Activated CD8-positive, alpha-beta memory T cell treated with anti-CD3 and anti-CD28 coated beads for 24 hours (primary cell): Measurements from ENCODE around the gene PSMD2.
A peak's percentile ranks its signal among the peaks of the same experiment; 100 is the strongest.

Source experiments
- DNase-seq: peaks from one replicate; pipeline ENCODE4 v3.0.0-alpha.2; 2020

The PSMD2 gene

DNA sequence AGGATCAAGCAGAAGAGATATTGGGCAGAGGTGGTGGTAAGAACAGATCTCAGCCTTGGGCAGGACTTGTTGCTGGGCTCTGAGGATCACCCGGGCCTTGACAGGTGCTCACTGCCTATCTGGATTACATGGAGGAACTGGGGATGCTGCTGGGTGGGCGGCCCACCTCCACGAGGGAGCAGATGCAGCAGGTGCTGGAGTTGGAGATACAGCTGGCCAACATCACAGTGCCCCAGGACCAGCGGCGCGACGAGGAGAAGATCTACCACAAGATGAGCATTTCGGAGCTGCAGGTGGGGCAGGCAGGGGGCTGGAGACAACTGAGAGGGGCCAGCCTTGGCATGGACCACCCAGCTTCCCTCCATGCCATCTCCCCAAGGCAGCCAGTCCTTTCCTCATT, 15.4 kb upstream of the PSMD2 start:
- DNase-seq = no peak

DNA sequence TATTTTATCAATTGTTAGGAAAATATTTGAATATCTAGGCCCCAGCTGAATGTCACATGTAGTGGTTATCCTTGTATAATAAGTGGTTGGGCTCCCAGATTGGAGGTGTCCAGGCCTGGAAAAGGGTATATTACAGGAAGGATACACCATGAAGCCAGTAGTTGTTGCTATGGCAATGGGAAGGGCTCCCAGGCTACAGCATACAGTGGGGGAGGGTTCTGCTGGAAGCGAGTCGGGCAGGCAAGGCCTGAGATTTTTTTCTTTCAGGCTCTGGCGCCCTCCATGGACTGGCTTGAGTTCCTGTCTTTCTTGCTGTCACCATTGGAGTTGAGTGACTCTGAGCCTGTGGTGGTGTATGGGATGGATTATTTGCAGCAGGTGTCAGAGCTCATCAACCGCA, 14.3 kb upstream of the PSMD2 start:
- DNase-seq = no peak

DNA sequence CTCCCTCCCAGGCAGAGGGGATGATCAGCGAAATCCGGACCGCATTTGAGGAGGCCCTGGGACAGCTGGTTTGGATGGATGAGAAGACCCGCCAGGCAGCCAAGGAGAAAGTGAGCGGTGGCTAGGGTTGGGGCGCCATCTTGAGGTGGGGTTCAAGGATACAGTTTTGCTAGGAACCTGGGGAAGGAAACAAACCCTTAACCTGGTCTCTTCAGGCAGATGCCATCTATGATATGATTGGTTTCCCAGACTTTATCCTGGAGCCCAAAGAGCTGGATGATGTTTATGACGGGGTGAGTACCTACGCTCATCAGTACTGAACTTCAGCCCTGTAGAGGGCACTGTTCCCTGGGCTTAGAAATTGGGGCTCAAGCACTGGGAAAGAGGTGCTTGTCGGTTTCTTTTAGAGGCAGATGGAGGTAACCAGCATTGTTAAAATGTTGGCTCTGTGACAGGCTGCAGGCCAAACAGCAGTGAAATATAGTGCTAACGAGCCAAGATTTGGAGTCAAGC, 9.6 kb upstream of the PSMD2 start:
- peak; percentile 86 for DNase-seq

DNA sequence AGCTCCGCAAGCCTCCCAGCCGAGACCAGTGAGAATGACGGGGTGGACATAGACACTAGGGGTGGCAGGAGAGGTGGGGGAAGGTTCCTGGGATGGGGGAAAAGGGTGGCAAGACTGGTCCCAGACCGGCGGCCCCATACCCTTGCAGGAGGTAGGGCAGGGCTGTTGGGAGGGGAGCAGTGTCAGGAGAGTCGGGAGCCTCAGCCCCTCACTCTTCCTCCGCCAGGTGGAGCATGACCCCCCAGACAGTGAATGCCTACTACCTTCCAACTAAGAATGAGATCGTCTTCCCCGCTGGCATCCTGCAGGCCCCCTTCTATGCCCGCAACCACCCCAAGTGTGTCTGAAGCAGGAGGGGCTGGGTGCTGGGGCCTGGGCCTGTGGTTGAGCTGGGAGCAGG, 8.7 kb upstream of the PSMD2 start:
- no peak for DNase-seq

DNA sequence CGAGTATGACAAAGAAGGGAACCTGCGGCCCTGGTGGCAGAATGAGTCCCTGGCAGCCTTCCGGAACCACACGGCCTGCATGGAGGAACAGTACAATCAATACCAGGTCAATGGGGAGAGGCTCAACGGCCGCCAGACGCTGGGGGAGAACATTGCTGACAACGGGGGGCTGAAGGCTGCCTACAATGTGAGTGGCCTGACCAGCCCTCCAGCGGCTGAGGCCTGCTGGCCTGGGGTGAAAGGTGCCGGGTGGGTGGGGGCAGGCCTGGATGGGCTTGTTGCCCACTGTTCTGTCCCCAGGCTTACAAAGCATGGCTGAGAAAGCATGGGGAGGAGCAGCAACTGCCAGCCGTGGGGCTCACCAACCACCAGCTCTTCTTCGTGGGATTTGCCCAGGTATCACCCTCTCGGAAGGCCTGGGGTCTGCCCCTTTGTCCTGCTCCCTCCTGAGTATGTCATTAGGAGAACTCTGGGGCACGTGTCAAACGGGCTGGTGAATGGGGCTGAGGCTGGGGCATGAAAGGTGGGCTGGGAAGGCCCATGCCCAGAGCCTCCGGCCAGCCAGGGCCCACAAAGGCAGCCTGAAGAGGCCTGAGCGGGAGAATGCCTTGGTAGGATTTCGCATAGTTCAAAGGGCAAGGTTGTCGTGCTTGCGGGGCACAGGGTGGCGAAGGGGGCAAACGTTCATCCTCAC, 7.8 kb upstream of the PSMD2 start:
- DNase-seq = no peak

DNA sequence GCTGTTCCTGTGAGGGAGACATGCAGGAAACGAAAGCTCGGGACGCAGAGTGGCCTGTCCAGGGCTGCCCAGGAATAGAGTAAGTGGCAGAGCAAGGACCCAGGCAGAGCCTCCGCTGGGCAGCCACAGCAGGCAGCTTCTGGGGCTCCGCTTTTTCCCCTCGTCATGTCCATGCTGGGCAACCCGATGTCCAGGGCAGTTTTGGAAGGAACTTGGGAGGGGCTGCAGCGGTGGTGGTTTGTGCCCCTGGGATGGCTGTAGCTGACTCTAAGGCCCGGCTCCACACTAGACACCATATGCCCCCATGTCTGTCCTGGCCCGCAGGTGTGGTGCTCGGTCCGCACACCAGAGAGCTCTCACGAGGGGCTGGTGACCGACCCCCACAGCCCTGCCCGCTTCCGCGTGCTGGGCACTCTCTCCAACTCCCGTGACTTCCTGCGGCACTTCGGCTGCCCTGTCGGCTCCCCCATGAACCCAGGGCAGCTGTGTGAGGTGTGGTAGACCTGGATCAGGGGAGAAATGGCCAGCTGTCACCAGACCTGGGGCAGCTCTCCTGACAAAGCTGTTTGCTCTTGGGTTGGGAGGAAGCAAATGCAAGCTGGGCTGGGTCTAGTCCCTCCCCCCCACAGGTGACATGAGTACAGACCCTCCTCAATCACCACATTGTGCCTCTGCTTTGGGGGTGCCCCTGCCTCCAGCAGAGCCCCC, 7.1 kb upstream of the PSMD2 start:
- no peak for DNase-seq

DNA sequence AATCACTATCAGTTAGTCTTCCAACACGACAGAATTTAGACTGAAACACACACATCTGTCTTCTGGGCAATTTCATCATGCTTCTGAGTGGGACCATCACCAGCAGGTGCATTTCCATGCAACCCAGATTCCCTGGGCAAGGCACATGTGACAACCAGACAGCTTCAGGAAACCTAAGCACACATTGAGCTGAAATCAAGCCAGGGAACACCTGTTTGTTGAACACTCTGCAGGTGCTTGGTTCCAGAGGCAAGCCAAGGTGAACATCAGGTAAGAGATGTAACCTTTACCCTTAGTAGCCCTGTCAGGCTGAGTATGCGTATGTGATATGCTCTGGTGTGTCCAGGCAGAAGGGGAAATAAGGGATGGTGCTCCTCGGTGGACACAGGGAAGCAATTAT, 3.3 kb upstream of the PSMD2 start:
- no peak for DNase-seq

DNA sequence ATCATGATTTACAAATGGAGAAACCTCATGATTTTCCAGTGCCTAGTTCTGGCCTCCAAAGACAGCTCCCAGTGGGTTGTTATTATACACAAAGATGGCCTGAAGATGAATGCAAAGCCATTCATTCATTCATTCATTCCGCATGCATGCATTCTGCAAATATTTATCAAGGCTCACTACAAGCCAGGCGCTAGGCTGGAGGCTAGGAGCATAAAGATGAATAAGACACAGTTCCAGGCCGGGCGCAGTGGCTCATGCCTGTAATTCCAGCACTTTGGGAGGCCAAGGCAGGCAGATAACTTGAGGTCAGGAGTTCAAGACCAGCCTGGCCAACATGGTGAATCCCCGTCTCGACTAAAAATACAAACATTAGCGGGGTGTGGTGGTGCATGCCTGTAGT, 2.4 kb upstream of the PSMD2 start:
- no peak for DNase-seq

DNA sequence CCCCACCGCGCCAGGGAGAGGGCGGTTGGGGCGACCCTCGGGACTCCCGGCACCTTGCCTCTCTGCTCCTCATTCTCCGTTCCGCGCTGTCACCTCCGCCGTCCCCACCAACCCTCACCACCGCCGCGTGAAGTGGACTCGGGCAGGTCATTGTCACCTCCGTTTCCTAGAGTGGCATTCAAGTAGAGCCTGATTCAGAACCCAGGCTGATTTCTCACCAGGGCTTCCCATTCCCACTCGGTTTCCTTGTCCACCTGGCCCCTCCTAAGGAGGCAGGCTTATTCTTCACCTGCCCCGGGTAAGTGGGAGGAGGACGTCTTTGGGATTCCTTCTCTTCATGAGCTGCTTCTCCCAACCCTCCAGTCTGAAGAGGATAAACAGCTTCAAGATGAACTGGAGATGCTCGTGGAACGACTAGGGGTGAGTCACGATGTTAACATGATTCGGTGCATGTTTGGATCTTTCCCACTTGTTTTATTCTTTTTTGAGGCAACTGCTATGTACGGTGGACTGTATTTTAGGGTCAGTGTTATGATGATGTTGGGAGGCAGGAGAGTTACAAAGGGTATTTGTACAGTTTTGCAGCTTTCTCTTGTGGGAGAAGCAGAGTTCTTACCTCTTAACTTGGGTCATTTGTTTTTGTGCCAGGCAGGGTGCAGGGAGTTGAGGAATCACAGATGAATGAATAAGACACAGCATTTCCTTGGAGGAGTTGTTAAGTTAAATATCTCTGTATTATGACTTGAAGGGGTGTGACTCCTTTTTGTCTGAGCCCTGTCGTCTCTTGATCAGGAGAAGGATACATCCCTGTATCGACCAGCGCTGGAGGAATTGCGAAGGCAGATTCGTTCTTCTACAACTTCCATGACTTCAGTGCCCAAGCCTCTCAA, 692 bp downstream of the PSMD2 start:
- DNase-seq = no peak

DNA sequence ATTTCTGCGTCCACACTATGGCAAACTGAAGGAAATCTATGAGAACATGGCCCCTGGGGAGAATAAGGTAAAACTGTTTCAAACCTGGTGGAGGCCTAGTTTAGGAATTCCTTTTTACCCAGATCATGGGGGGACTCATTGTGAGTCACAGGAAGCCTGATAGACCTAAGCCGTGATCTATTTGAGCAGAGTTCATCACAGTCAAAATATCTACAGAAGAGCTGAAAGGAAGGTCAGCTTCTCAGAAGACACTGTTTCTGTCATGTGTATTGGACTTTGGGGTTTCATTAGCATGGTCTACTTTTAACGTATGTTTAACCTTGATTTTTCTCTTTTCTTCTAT, 1.3 kb downstream of the PSMD2 start:
- DNase-seq = no peak

DNA sequence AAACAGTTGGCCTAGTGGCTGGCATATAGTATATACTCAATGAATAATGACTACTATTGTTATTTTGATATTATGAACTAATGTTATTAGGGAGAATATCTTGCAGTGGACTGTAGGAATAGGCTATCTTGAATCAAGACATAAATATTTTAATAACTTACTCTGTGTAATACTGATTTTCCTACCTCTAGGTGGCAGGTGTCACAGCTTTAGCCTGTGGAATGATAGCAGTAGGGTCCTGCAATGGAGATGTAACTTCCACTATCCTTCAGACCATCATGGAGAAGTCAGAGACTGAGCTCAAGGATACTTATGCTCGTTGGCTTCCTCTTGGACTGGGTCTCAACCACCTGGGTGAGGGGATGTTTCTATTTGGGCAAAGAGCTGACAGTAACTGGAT, 6.5 kb downstream of the PSMD2 start:
- no peak for DNase-seq

DNA sequence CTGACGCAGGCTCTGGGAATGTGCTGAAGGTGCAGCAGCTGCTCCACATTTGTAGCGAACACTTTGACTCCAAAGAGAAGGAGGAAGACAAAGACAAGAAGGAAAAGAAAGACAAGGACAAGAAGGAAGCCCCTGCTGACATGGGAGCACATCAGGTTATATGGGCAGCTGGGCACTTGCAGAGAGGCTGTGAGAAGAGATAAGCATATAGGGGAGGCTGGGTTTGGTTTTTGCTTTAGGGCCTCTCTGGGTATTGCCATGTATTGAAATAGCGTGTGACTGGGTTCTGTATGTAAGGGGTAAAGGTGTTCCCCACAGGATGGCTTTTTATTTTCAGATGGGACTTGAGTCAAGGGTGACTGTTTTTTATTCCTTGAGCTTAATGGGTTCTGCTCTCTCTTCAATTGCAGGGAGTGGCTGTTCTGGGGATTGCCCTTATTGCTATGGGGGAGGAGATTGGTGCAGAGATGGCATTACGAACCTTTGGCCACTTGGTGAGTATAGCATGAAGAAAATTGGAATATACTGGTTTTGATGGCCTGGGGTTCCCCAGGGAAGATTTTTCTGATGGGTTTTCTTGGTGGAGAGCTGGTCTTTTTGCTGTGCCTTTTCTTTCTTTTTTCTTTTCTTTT, 7.4 kb downstream of the PSMD2 start:
- DNase-seq = no peak

DNA sequence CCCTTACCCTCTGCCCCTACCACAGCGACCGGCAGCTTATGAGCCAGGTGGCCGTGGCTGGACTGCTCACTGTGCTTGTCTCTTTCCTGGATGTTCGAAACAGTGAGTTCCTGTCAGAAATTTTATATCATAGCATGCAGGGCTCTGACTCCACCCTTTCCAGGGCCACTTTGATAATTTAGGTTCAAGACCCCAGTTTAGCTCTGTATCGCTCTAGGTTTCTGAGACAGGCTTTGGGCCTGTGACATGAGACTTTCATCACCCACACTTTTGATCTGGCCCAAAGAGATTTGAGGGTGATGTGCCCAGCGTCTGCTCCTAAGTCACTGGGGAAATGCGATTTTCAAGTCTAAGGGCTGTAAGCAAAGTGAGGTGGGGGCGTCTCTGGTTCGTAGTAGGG, 8.9 kb downstream of the PSMD2 start:
- no peak for DNase-seq

DNA sequence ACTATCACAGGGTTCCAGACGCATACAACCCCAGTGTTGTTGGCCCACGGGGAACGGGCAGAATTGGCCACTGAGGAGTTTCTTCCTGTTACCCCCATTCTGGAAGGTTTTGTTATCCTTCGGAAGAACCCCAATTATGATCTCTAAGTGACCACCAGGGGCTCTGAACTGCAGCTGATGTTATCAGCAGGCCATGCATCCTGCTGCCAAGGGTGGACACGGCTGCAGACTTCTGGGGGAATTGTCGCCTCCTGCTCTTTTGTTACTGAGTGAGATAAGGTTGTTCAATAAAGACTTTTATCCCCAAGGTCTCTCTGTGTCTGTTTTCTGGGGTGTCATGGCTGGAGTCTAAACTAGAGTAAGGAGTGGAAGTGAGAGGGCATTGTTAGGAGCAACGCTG, 9.7 kb downstream of the PSMD2 start:
- no peak for DNase-seq

DNA sequence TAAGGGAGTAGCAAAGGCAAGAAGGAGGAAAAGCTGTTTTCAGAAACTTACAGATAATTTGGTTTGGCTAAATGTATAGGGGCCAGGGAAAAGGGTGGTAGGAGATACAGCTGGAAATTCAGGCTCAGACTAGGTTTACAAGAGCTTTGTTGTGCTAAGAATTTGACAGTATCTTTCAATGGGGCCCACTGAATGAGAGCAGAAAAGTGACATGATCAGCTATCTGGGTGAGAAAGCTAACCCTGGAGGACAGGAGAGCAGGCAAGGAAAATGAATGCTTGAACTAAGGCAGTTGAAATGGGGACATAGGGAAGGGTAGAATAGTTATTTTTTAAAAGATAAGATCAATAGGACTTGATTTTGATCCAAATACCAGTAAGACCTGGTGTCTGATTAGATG, 12.6 kb downstream of the PSMD2 start:
- DNase-seq = no peak

DNA sequence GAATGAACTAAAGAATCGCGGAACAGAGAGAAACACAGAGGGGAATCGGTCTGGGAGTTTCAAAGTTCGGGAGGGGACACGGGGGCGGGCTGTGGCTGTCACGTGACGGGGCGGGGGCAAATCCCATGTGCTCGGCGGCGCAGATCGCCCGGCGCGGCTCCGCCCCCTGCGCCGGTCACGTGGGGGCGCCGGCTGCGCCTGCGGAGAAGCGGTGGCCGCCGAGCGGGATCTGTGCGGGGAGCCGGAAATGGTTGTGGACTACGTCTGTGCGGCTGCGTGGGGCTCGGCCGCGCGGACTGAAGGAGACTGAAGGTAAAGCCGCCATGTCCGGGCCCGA, 15.3 kb downstream of the PSMD2 start, which contains the start of gene EIF4G1:
TSS of gene EIF4G1 (plus strand) at position 244 of the 337 bp plus-strand sequence. CDS start 1,191 bp downstream, outside the sequence.
- DNase-seq = peak; percentile 95

DNA sequence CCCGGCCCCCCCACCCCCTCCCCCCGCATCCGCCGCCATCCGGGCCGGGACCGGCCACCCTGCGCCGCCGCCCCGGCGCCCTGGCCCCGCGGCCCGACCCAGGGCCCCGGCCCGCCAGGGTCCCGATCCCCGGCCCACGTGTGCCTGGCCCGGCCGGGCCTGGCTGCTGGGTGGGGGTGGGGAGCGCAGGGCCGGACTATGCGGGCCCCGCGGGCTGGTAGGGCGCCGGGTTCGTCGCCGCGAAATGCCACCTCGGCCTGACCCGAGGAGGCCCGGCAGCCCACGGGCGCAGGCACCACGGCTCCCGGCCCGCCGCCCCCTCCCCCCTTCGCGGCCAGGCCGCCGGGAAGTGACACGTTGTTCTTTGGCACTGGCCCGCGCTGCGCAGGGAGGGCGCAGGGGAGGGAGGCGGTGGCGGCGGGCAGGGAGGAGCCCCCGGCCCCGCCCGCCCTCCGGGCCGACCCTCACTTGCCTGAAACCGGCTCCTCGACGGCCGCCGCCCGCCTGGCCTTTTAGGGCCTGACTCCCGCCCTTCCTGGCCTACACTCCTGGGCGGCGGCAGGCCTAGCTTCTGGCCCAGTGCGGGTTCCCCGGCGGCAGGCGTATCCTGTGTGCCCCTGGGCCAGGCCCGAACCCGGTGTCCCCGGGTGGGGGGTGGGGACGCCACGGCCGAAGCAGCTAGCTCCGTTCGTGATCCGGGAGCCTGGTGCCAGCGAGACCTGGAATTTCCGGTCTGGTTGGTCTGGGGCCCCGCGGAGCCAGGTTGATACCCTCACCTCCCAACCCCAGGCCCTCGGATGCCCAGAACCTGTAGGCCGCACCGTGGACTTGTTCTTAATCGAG, 15.9 kb downstream of the PSMD2 start:
- DNase-seq = peak; percentile 86

DNA sequence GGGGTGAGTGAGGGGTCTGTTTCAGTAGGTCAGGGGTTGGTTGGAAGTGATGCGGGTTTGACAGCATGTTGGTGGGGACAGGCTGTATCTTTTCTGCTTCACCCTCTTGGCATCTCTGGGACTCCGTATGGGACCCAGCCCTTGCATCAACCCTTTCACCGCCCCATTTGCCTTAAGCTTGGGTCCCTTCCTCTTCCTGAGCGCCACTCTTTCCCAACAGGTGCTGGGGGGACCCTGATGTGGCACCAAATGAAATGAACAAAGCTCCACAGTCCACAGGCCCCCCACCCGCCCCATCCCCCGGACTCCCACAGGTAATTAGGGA, 16.5 kb downstream of the PSMD2 start:
- DNase-seq = no peak

DNA sequence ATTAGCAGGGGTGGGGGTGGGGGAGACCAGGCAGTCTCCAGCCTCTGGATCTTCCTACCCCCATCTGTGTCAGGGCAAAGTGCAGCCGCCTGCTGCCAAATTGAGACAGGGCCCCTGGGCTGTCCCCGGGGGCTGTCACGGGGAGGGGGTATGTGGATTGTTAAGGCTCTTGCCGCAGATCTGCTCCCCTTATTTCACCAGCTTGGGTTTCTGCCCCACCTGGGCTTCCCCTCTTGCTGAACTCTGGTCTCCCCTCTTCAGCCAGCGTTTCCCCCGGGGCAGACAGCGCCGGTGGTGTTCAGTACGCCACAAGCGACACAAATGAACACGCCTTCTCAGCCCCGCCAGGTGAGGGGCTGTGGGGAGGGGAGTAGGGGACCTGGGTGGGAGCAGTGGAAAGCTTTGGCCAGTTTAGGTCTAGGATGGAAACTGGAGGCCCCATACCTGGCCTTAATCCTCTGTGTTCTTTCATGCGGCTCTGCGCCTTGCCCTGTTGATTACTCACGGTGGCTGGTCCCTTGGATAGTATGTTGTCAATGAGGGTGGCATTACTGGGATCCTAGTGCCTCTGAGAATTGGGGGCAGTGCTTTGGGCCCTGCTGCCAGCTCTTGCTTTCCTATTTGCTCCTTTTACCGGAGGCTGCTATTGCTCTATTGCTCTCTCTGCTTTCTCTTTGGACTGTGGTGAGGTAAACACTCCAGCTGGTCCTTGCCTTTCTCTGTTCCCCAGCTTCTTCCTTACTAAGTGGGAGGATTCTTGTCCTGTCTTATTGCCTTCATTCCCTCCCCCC, 17.0 kb downstream of the PSMD2 start:
- peak; percentile 64 for DNase-seq

DNA sequence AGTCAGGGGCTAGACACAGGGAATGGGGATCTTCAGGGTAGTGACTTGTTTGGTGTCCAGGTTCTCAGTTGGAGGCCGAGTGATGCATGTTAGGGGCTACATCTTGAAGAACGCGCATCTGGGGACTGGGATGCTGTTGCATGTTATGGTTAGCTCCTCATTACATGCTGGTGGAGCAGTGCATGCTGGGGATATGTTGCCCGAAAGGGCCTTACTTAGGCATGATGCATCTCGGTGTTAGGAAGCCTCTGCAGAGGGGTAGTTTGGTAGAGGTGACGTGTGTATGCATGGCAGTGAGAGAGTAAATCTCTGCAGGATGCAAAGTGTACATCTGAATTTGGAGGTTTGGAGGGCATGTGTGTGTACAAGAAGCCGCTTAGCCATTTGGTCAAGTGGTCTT, 17.8 kb downstream of the PSMD2 start:
- DNase-seq = no peak

DNA sequence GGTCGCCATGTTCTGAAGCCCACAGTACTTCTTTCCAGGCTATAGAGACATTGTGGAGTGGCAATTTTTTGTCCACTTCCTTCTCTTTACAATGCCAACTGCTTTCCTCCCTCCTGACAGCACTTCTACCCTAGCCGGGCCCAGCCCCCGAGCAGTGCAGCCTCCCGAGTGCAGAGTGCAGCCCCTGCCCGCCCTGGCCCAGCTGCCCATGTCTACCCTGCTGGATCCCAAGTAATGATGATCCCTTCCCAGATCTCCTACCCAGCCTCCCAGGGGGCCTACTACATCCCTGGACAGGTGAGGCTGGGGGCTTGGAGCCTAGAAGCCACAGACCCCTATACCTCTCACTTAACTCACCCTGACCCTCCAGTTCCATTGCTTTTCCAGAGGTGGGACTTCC, 18.2 kb downstream of the PSMD2 start:
- DNase-seq = no peak

DNA sequence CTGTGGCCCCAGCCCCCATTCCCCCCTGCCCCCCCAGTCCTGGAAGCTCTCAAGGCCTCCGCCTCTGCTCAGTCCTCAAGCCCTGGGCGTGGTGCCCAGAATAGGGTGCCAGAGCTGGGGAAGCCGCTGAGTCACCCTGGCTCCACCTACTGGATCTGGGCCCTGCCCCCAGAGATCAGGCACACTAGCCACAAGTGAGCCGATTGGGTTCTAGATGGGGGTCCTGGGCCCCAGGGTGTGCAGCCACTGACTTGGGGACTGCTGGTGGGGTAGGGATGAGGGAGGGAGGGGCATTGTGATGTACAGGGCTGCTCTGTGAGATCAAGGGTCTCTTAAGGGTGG, 21.0 kb downstream of the PSMD2 start:
- DNase-seq = no peak
